ENCODE data around the gene IDH3G.

IDH3G gene

DNA sequence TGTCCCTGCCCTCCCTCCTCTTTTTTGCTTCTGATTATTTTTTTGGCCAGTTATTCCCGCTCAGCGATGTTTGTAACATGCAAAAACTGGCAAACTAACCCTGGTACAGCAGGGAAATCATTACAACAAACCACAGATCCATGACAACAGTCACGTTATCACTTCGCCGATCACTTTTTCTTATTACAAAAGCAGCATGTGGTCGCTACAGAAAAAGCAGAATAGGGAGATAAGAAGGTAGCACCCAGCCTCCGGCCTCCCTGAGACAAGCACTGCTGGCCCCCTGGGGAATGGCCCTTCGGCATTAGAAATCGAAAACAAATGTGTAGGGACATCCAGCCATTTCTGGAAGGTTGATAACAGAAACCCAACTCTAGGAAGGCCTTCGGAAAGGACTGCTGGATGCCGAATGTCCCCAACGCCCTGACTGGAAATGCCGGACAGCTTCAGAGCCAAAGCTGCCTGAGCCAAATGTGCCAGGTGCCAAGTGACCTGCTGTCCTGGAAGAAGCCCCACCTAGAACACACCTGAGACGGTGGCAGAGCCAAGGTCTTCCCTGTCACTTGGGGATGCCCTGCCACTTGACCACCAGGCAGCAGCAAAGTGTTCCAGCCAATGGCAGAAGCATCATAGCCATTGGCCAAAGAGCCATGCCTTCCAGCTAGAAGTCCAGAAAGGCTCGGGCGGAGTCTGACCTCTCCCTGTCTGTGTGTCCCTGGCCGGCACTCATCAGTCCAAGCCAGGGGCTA, 2.9 kb downstream of the IDH3G start:
- Histone ChIP-seq H3K36me3 (replicated peaks) (peaks cover 5% of the 10 kb centered on the region), H3K27ac (no peak overlapping the region), H3K27me3 (replicated peaks) (no peaks in the 10 kb centered on the region), H3K4me3 (ENCODE audit: low read depth, low read length) (no peak overlapping the region)
- TF ChIP-seq, protein P1, sequence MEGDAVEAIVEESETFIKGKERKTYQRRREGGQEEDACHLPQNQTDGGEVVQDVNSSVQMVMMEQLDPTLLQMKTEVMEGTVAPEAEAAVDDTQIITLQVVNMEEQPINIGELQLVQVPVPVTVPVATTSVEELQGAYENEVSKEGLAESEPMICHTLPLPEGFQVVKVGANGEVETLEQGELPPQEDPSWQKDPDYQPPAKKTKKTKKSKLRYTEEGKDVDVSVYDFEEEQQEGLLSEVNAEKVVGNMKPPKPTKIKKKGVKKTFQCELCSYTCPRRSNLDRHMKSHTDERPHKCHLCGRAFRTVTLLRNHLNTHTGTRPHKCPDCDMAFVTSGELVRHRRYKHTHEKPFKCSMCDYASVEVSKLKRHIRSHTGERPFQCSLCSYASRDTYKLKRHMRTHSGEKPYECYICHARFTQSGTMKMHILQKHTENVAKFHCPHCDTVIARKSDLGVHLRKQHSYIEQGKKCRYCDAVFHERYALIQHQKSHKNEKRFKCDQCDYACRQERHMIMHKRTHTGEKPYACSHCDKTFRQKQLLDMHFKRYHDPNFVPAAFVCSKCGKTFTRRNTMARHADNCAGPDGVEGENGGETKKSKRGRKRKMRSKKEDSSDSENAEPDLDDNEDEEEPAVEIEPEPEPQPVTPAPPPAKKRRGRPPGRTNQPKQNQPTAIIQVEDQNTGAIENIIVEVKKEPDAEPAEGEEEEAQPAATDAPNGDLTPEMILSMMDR (IDR thresholded peaks at IDR 0.05; ENCODE audit: low read depth, low read length, missing control alignments): no peak
- DNase-seq: no peak
- in situ Hi-C loops (cut with HindIII; ENCODE audit: low pct_ligation_motif_present, low sequenced_read_pairs): no loop called here

DNA sequence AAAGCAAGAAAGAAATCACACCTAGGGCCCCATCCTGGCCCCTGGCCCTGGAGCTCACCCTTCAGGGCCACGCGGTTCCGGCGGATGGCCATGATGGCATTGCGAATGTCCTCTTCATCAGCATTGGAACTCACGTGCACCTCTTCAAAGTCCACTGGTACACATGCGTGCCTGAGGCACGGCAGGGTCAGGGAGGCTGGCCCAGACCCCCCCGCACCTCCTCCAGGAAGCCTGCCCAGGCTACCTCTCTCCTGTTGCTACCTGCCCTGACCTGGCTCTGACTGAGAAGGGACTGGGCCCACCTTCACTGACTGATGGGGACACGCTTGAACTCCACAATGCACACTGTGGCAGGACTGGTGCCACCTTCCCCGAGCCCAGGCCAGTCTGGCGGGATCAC, 4.5 kb downstream of the IDH3G start:
- TF ChIP-seq, protein P1 (IDR thresholded peaks at IDR 0.05; ENCODE audit: low read depth, low read length, missing control alignments): no peak
- in situ Hi-C loops (cut with HindIII; ENCODE audit: low pct_ligation_motif_present, low sequenced_read_pairs): no loop called here
- DNase-seq: no peak
- no peaks in the 10 kb centered on the region for H3K27me3 ChIP-seq (replicated peaks)
- no peak overlapping the region for H3K4me3 ChIP-seq (ENCODE audit: low read depth, low read length)
- H3K27ac ChIP-seq: no peak overlapping the region
- peaks cover 2% of the 10 kb centered on the region for H3K36me3 ChIP-seq (replicated peaks)

DNA sequence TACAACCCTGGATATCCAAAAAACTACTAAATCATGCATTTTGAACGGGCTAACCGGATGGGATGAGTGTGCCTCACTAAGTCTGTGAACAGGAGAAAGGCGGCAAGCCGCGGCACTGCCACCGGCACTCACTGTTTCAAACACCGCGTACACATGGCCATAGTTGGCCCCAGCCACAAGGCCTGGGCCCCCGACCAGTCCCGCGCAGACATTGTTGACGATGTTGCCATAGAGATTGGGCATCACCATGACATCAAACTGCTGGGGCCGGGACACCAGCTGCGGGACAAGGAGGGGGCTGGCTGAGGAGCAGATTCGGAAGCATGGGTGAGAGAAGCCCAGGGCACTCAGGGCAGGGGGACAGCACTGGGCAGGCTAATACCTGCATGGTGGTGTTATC, 7.5 kb downstream of the IDH3G start:
- TF ChIP-seq, protein P1 (IDR thresholded peaks at IDR 0.05; ENCODE audit: low read depth, low read length, missing control alignments): no peak
- Histone ChIP-seq H3K27ac (no peak overlapping the region), H3K27me3 (replicated peaks) (no peaks in the 10 kb centered on the region), H3K4me3 (ENCODE audit: low read depth, low read length) (no peak overlapping the region), H3K36me3 (replicated peaks) (peaks cover 2% of the 10 kb centered on the region)
- in situ Hi-C loops (cut with HindIII; ENCODE audit: low pct_ligation_motif_present, low sequenced_read_pairs): no loop called here
- no peak for DNase-seq

DNA sequence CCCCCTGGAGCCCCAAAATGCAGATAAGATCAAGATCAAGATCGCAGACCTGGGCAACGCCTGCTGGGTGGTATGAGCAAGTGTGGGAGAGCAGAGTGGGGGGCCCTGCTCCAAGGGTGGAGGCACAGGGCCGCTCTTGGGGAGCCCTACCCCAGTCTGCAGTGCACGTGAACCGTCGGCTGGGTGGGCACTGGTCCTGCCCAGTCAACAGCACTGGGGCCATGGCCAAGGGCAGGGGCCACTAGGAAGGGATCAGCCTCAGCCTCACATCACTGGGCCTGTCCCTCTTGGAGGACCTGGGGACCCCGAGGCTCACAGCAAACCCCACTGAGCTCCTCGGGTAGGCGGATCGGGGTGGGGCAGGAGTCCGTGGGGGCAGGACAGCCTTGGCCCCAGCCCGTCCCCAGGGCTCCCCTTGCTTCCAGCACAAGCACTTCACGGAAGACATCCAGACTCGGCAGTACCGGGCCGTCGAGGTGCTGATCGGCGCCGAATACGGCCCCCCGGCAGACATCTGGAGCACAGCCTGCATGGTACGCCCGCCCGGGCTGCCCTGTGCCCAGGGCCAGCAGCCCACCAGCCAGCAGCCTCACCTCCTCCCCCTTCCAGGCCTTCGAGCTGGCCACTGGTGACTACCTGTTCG, 9.7 kb downstream of the IDH3G start:
- in situ Hi-C loops (cut with HindIII; ENCODE audit: low pct_ligation_motif_present, low sequenced_read_pairs): no loop called here
- no peak for DNase-seq
- Histone ChIP-seq H3K27me3 (replicated peaks) (no peaks in the 10 kb centered on the region), H3K27ac (no peak overlapping the region), H3K36me3 (replicated peaks) (no peaks in the 10 kb centered on the region), H3K4me3 (ENCODE audit: low read depth, low read length) (no peak overlapping the region)
- TF ChIP-seq, protein P1 (IDR thresholded peaks at IDR 0.05; ENCODE audit: low read depth, low read length, missing control alignments): no peak

DNA sequence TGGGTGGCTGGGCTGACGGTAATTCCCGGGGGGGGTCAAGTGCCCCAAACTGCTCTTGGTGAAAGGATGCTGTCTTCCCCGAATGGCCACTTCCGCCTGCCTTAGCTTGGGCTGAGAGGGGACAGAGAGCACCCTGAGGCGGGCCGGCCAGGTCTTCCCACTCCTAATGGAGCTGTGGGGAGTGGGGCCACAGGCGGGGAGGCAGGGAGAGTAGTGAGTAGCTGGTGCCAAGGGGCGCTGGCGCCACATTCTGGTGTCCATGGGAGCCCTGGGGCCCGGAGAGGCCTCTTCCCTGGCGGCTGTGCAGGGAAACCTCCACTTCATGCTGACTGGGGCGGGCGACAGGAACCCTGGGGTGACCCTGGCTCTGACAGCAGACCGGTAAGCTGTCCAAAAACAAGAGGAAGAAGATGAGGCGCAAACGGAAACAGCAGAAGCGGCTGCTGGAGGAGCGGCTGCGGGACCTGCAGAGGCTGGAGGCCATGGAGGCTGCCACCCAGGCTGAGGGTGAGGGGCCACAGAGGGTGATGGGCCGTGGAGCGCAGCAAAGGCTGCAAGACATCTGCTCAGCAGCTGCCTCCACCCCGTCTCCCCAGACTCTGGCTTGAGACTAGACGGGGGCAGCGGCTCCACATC, 10.7 kb downstream of the IDH3G start:
- H3K27me3 ChIP-seq (replicated peaks): no peaks in the 10 kb centered on the region
- in situ Hi-C loops (cut with HindIII; ENCODE audit: low pct_ligation_motif_present, low sequenced_read_pairs): no loop called here
- no peaks in the 10 kb centered on the region for H3K36me3 ChIP-seq (replicated peaks)
- no peak for DNase-seq
- TF ChIP-seq, protein P1 (IDR thresholded peaks at IDR 0.05; ENCODE audit: low read depth, low read length, missing control alignments): no peak
- H3K4me3 ChIP-seq (ENCODE audit: low read depth, low read length): no peak overlapping the region
- no peak overlapping the region for H3K27ac ChIP-seq

All from brain microvascular endothelial cell (primary cell).